GM06990 (cell line): Measurements from ENCODE around the gene ATP1A1.

Experiments used
- DNase-seq: peaks from one replicate; pipeline ENCODE4 v3.0.0-alpha.2; 2011; ENCODE audit not compliant: insufficient read length; ENCODE audit errors: extremely low read depth
- H3K27me3 ChIP-seq: replicated peaks from 2 replicates; pipeline ENCODE4 v1.6.0; 2011; ENCODE audit warnings: low read length; ENCODE audit not compliant: control insufficient read depth, insufficient read depth
- H3K36me3 ChIP-seq: 2 replicates; pipeline ENCODE4 v1.5.1; 2011; ENCODE audit warnings: low read length; ENCODE audit not compliant: control insufficient read depth, insufficient read depth
- H3K4me3 ChIP-seq: replicated peaks from 2 replicates; pipeline ENCODE4 v1.5.1; 2011; ENCODE audit warnings: low read depth, mild to moderate bottlenecking, control low read depth, low read length
- CTCF ChIP-seq: IDR thresholded peaks from 2 replicates; pipeline ENCODE4 v1.5.1; 2011; ENCODE audit warnings: low read length, control low read depth, mild to moderate bottlenecking, inconsistent platforms; ENCODE audit not compliant: insufficient read depth, poor library complexity, severe bottlenecking

Gene ATP1A1

GRCh38 chr1:116346943-116347673, 25.9 kb upstream of the ATP1A1 start:
- no peak for TF ChIP-seq CTCF
- Histone ChIP-seq H3K4me3 (no peak overlapping the region), H3K36me3 (no peaks in the 10 kb centered on the region), H3K27me3 (no peaks in the 10 kb centered on the region)
- no peak for DNase-seq

DNA sequence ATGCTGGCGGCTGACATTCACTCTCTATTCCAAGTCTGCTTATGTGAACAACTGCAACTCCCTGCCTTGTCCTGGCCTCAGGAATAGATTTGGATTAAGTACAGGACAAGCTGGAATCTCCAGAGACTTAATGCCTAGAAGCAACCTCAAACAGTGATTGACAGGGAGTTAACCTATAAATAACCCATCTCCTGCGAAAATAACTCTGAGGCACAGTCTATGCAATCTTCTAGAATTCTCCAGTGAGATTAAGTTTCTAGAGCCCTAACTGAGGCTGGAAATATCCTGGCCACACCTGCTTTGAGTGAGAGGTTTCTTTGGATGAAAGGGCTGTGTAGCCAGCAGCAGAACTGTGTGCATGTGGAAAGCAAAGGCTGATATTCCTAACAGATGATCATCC, 25.3 kb upstream of the ATP1A1 start:
- Histone ChIP-seq H3K4me3 (no peak overlapping the region), H3K36me3 (no peaks in the 10 kb centered on the region), H3K27me3 (no peaks in the 10 kb centered on the region)
- DNase-seq, result no peak
- no peak for TF ChIP-seq CTCF

DNA sequence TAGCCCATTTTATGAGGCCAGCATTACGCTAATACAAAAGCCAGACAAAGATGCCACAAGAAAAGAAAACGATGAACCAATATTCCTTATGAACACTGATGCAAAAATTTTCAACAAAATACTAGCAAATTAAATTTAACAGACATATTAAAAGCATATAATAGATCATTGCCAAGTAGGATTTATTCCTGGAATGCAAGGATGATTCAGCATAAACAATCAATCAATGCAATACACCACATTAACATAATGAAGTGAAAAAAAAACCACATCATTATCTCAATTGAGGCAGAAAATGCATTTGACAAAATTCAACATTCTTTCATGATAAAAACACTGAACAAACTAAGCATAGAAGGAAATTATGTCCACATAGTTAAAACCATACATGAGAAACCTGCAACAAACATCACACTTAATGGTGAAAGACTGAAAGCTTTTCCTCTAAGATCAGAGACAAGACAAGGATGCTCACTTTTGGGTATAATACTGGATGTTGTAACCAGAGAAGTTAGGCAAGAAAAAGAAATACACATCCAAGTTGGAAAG, 22.9 kb upstream of the ATP1A1 start:
- no peak overlapping the region for H3K4me3 ChIP-seq
- no peak for DNase-seq
- no peaks in the 10 kb centered on the region for H3K36me3 ChIP-seq
- no peak for TF ChIP-seq CTCF
- H3K27me3 ChIP-seq, result no peaks in the 10 kb centered on the region

GRCh38 chr1:116351914-116352313, 21.1 kb upstream of the ATP1A1 start:
- no peak overlapping the region for H3K4me3 ChIP-seq
- no peak for TF ChIP-seq CTCF
- DNase-seq, result no peak
- H3K27me3 ChIP-seq, result no peaks in the 10 kb centered on the region
- H3K36me3 ChIP-seq, result no peaks in the 10 kb centered on the region

- no peak for TF ChIP-seq CTCF
- Histone ChIP-seq H3K4me3 (no peak overlapping the region), H3K27me3 (no peaks in the 10 kb centered on the region), H3K36me3 (no peaks in the 10 kb centered on the region)
- DNase-seq, result no peak
Observed at GRCh38 chr1:116352349-116352813, 20.7 kb upstream of the ATP1A1 start.
